ENCODE data around the gene SLC25A31.
A peak's percentile ranks its signal among the peaks of the same experiment; 100 is the strongest.

SLC25A31 gene

GRCh38 chr4:127730142-127730913, at the start of gene SLC25A31:
Gene SLC25A31, plus strand, starts transcription at chr4:127730400. Its CDS starts 146 bp downstream, at chr4:127730546.
- no peak for DNase-seq

- DNase-seq: no peak
Measured at GRCh38 chr4:127685292-127685691, 44.9 kb upstream of the SLC25A31 start.

- no peak for DNase-seq
Measured at GRCh38 chr4:127686658-127687057, 43.5 kb upstream of the SLC25A31 start.

GRCh38 chr4:127687580-127687979, 42.6 kb upstream of the SLC25A31 start:
- DNase-seq: no peak

GRCh38 chr4:127698789-127699200, 31.4 kb upstream of the SLC25A31 start:
- DNase-seq: no peak

GRCh38 chr4:127708985-127709384, 21.2 kb upstream of the SLC25A31 start:
- DNase-seq: no peak

GRCh38 chr4:127709456-127709855, 20.7 kb upstream of the SLC25A31 start:
- no peak for DNase-seq

- DNase-seq: no peak
Measured at GRCh38 chr4:127731406-127731805, 1.2 kb downstream of the SLC25A31 start.

- peak; percentile 18 for DNase-seq
Measured at GRCh38 chr4:127732623-127733328, 2.6 kb downstream of the SLC25A31 start.

- no peak for DNase-seq
Measured at GRCh38 chr4:127734976-127735375, 4.8 kb downstream of the SLC25A31 start.

- no peak for DNase-seq
Measured at GRCh38 chr4:127737295-127737694, 7.1 kb downstream of the SLC25A31 start.

GRCh38 chr4:127741247-127741646, 11.0 kb downstream of the SLC25A31 start:
- no peak for DNase-seq

- DNase-seq: no peak
Measured at GRCh38 chr4:127747883-127748282, 17.7 kb downstream of the SLC25A31 start.

GRCh38 chr4:127748957-127749356, 18.8 kb downstream of the SLC25A31 start:
- no peak for DNase-seq

GRCh38 chr4:127756906-127757305, 26.7 kb downstream of the SLC25A31 start:
- no peak for DNase-seq

- no peak for DNase-seq
Measured at GRCh38 chr4:127759228-127759820, 29.1 kb downstream of the SLC25A31 start.

GRCh38 chr4:127759893-127760292, 29.7 kb downstream of the SLC25A31 start:
- DNase-seq: no peak

GRCh38 chr4:127771535-127772275, 41.5 kb downstream of the SLC25A31 start:
- no peak for DNase-seq

GRCh38 chr4:127772769-127773671, 42.8 kb downstream of the SLC25A31 start:
- DNase-seq: no peak

- DNase-seq: no peak
Measured at GRCh38 chr4:127775843-127776242, 45.6 kb downstream of the SLC25A31 start.

GRCh38 chr4:127776620-127777019, 46.4 kb downstream of the SLC25A31 start:
- DNase-seq: no peak

GRCh38 chr4:127777487-127777886, 47.3 kb downstream of the SLC25A31 start:
- DNase-seq: no peak

All from SHP77 treated with DMSO at 0.1 percent for 48 hours (cell line).